Osteoblast (primary cell): ENCODE results near the gene RHBDL1. TPM values are rescaled to one million over a fixed set of nuclear protein-coding genes. Genes with fewer than 3 reads are reported as not detected.
A peak's percentile ranks its signal among the peaks of the same experiment; 100 is the strongest.

ENCODE experiments used
- DNase-seq: peaks from one replicate; pipeline ENCODE4 v3.0.0; 2011; ENCODE audit warnings: low spot score, mixed read lengths; ENCODE audit not compliant: insufficient read length; ENCODE audit errors: missing footprints
- H2AFZ ChIP-seq: 2 replicates; pipeline ENCODE4 v1.6.0; 2011; ENCODE audit warnings: mild to moderate bottlenecking, low read length
- H3K27ac ChIP-seq: 2 replicates; pipeline ENCODE4 v1.5.1; 2011; ENCODE audit warnings: mild to moderate bottlenecking, low read depth, low read length, moderate library complexity
- H3K27me3 ChIP-seq: 2 replicates; pipeline ENCODE4 v1.6.0; 2012; ENCODE audit warnings: mild to moderate bottlenecking, control low read depth, inconsistent platforms, low read length, moderate library complexity; ENCODE audit not compliant: insufficient read depth
- H3K36me3 ChIP-seq: 2 replicates; pipeline ENCODE4 v1.5.1; 2011; ENCODE audit warnings: mild to moderate bottlenecking, low read length, control low read depth, moderate library complexity; ENCODE audit not compliant: insufficient read depth
- H3K4me1 ChIP-seq: 2 replicates; pipeline ENCODE4 v1.5.1; 2011; ENCODE audit warnings: mild to moderate bottlenecking, low read length, control low read depth, moderate library complexity; ENCODE audit not compliant: insufficient read depth
- H3K4me2 ChIP-seq: 2 replicates; pipeline ENCODE4 v1.6.0; 2011; ENCODE audit warnings: mild to moderate bottlenecking, low read length; ENCODE audit not compliant: insufficient read depth
- H3K4me3 ChIP-seq: fragments of 200-600 bp; sonication (generic); 3 replicates; pipeline ENCODE4 v1.5.1; 2012; ENCODE audit warnings: mild to moderate bottlenecking, low read length, inconsistent platforms; ENCODE audit not compliant: insufficient read depth
- H3K79me2 ChIP-seq: 2 replicates; pipeline ENCODE4 v1.6.0; 2012; ENCODE audit warnings: mild to moderate bottlenecking, low read length, control low read depth, inconsistent platforms; ENCODE audit not compliant: insufficient read depth
- H3K9me3 ChIP-seq: 2 replicates; pipeline ENCODE4 v1.5.1; 2011; ENCODE audit warnings: low read depth, low read length, control low read depth
- H4K20me1 ChIP-seq: 2 replicates; pipeline ENCODE4 v1.6.0; 2012; ENCODE audit warnings: mild to moderate bottlenecking, low read length, control low read depth; ENCODE audit not compliant: insufficient read depth
- CTCF ChIP-seq: IDR thresholded peaks from 2 replicates; pipeline ENCODE4 v1.5.1; 2011; ENCODE audit warnings: mild to moderate bottlenecking, low read depth, low read length, moderate library complexity; ENCODE audit errors: extremely low read depth
- total RNA-seq: library from RNA; depleted of rRNA; stranded (reverse); fragments of >200 nt; gene quantifications from 2 replicates; pipeline ENCODE4 v1.2.3, GENCODE V29; 2012

Gene RHBDL1
- total RNA-seq, 1 donor = 1.1 TPM

DNA sequence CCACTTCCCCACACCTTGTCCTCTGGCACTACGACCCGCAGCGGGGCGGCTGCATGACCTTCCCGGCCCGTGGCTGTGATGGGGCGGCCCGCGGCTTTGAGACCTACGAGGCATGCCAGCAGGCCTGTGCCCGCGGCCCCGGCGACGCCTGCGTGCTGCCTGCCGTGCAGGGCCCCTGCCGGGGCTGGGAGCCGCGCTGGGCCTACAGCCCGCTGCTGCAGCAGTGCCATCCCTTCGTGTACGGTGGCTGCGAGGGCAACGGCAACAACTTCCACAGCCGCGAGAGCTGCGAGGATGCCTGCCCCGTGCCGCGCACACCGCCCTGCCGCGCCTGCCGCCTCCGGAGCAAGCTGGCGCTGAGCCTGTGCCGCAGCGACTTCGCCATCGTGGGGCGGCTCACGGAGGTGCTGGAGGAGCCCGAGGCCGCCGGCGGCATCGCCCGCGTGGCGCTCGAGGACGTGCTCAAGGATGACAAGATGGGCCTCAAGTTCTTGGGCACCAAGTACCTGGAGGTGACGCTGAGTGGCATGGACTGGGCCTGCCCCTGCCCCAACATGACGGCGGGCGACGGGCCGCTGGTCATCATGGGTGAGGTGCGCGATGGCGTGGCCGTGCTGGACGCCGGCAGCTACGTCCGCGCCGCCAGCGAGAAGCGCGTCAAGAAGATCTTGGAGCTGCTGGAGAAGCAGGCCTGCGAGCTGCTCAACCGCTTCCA lies 42.0 kb upstream of the RHBDL1 start:
- no peak for DNase-seq
- no peaks in the 10 kb centered on the region for H3K27me3 ChIP-seq
- H3K9me3 ChIP-seq = no peaks in the 10 kb centered on the region
- peaks cover 14% of the 10 kb centered on the region for H3K79me2 ChIP-seq
- peaks cover 4% of the 10 kb centered on the region for H4K20me1 ChIP-seq
- no peaks in the 10 kb centered on the region for H3K36me3 ChIP-seq
- H3K4me3 ChIP-seq = no peak overlapping the region
- peaks cover 6% of the 10 kb centered on the region for H3K4me1 ChIP-seq
- H2AFZ ChIP-seq = no peak overlapping the region
- TF ChIP-seq CTCF = no peak
- no peak overlapping the region for H3K27ac ChIP-seq
- no peak overlapping the region for H3K4me2 ChIP-seq

- Histone ChIP-seq H3K9me3 (no peaks in the 10 kb centered on the region), H4K20me1 (peaks cover 4% of the 10 kb centered on the region), H3K27me3 (no peaks in the 10 kb centered on the region), H3K27ac (no peak overlapping the region), H3K4me3 (no peak overlapping the region), H3K4me2 (no peak overlapping the region), H3K4me1 (peaks cover 6% of the 10 kb centered on the region), H2AFZ (no peak overlapping the region), H3K36me3 (no peaks in the 10 kb centered on the region), H3K79me2 (peaks cover 14% of the 10 kb centered on the region)
- TF ChIP-seq CTCF = no peak
- DNase-seq = no peak
Observed at GRCh38 chr16:634051-634670, 41.3 kb upstream of the RHBDL1 start.

DNA sequence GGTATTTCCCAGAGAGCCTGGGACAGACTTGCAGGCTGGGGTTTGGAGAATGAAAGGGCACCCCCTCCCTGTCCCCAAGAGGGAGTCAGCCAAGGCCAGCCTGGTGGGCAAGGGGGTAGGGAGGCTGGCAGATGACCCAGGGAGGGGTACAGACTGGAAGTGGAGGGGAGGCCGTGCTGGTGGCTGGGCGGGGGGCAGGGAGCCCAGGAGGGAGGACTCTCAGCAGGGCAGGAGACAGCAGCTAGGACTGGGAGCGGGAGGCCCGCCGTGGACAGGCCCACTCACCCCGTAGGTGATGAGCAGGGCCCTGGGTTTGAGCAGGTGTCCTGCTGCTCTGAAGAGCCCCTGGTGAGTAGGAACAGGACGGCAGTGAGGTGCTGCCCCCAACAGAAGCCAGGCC lies 40.5 kb upstream of the RHBDL1 start:
- Histone ChIP-seq H4K20me1 (peaks cover 4% of the 10 kb centered on the region), H3K4me1 (peaks cover 6% of the 10 kb centered on the region), H3K36me3 (no peaks in the 10 kb centered on the region), H2AFZ (no peak overlapping the region), H3K4me3 (peak overlapping the region; percentile 90), H3K79me2 (peaks cover 14% of the 10 kb centered on the region), H3K27me3 (no peaks in the 10 kb centered on the region), H3K27ac (no peak overlapping the region), H3K9me3 (no peaks in the 10 kb centered on the region), H3K4me2 (peak overlapping the region; percentile 98)
- TF ChIP-seq CTCF = no peak
- DNase-seq = no peak

DNA sequence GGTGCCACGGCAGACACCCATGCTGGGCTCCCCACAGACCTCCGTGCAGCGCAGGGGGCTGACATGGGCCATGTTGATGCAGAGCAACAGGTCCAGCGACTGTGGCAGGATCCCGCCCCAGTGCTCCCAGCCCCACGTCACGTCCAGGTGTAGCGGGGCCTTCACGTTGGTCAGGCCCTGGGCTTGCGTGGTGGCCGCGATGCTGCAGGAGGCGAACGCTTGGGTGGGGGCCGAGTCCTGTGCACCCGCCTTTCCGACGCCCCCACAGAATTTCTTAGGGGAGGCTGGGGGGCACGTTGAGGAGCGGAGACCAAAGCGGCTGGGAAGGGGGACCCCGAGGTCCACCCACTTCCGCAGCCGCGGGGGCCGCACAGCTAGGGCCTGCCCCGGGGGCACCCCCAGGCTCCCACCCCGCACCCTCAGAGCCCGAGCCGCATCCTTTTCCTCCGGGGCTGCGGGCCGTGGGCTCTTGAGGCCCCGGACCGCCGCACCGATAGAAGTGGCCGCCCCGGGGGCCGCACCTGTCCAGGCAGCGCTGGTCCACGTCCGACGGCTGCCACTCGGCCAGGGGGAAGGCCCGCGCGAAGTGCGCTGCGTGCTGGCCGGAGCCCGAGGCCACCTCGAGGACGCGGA lies 39.8 kb upstream of the RHBDL1 start:
- Histone ChIP-seq H3K27ac (peak overlapping the region; percentile 86), H3K36me3 (no peaks in the 10 kb centered on the region), H3K4me1 (peaks cover 6% of the 10 kb centered on the region), H3K4me3 (peak overlapping the region; percentile 90), H3K27me3 (no peaks in the 10 kb centered on the region), H3K9me3 (no peaks in the 10 kb centered on the region), H3K4me2 (peak overlapping the region; percentile 98), H3K79me2 (peaks cover 14% of the 10 kb centered on the region), H2AFZ (peak overlapping the region; percentile 78), H4K20me1 (peaks cover 4% of the 10 kb centered on the region)
- no peak for TF ChIP-seq CTCF
- DNase-seq = peak; percentile 93
